Ectodermal cell (in vitro differentiated cells): ENCODE results near the gene ADCYAP1.

ENCODE experiments used
- H3K27ac ChIP-seq: 2 replicates; pipeline ENCODE4 v1.7.0; 2013; ENCODE audit warnings: mild to moderate bottlenecking, low read depth, low read length; ENCODE audit not compliant: insufficient read depth, poor library complexity, severe bottlenecking
- H3K27me3 ChIP-seq: 2 replicates; pipeline ENCODE4 v1.7.0; 2013; ENCODE audit warnings: mild to moderate bottlenecking, low read length; ENCODE audit not compliant: insufficient read depth, control insufficient read depth, poor library complexity, severe bottlenecking
- H3K36me3 ChIP-seq: one replicate; pipeline ENCODE4 v1.7.0; 2013; ENCODE audit warnings: low read length; ENCODE audit not compliant: control insufficient read depth, insufficient read depth
- H3K4me1 ChIP-seq: one replicate; pipeline ENCODE4 v1.7.0; 2013; ENCODE audit warnings: low read length; ENCODE audit not compliant: control insufficient read depth, insufficient read depth
- H3K4me3 ChIP-seq: 2 replicates; pipeline ENCODE4 v1.7.0; 2013; ENCODE audit warnings: low read depth, low read length, control low read depth; ENCODE audit not compliant: insufficient read depth
- H3K9me3 ChIP-seq: 2 replicates; pipeline ENCODE4 v1.7.0; 2013; ENCODE audit warnings: mild to moderate bottlenecking, low read length, moderate library complexity; ENCODE audit not compliant: control insufficient read depth
- WGBS, 2 experiments: methylation state at CpG; one replicate each; pipeline ENCODE4 v1.1.7; 2013; ENCODE audit warnings: missing lambda C conversion rate in 2 of 2; 5-methylcytosine and 5-hydroxymethylcytosine counted together

Gene ADCYAP1

DNA sequence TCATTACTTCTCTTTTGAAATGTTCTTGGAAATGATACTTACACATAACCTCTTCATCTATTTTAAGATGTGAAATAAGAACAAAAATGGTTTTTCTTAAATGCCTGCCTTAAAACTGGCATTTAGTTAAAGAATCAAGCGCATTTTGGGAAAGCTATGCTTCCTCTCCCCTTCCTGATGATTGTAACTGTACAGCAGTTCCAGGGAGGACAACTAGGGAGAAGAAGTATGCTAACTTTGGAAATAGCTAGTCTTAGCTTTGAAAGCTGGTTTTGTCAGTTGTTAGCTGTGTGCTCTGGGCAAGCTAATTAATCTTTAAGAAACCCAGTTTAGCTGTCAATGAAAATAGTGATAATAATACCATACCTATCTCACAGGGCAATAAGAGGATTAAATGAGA, 8.4 kb upstream of the ADCYAP1 start:
- Histone ChIP-seq H3K9me3 (no peaks in the 10 kb centered on the region), H3K4me3 (no peak overlapping the region), H3K4me1 (no peaks in the 10 kb centered on the region), H3K36me3 (no peaks in the 10 kb centered on the region), H3K27me3 (peaks cover 15% of the 10 kb centered on the region), H3K27ac (no peak overlapping the region)
- WGBS, 2 experiments: 93 to 96% methylated on average over 1 of the region's 1 CpG

DNA sequence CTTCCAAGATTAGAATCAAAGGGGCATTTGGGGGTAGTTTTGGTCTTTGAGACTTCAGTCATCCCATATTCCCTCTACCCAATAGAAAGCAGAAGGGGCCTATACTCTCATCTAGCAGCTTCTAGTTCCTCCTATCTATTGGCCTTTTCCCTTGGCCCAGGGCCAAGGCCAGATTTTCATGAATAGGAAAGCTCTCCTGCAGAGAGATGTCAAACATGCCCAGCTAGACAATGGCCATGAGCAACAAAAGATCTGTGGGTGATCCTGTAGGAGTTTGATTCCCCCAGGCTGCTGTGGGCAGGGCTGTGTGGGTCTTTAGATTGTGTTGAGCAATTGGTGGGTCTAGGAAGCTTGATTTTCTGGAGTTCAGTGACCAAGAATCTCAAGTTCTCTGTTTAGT, 2.9 kb upstream of the ADCYAP1 start:
- no peak overlapping the region for H3K27ac ChIP-seq
- peaks cover 70% of the 10 kb centered on the region for H3K27me3 ChIP-seq
- no peaks in the 10 kb centered on the region for H3K36me3 ChIP-seq
- H3K4me1 ChIP-seq: peaks cover 16% of the 10 kb centered on the region
- H3K9me3 ChIP-seq: no peaks in the 10 kb centered on the region
- no peak overlapping the region for H3K4me3 ChIP-seq

DNA sequence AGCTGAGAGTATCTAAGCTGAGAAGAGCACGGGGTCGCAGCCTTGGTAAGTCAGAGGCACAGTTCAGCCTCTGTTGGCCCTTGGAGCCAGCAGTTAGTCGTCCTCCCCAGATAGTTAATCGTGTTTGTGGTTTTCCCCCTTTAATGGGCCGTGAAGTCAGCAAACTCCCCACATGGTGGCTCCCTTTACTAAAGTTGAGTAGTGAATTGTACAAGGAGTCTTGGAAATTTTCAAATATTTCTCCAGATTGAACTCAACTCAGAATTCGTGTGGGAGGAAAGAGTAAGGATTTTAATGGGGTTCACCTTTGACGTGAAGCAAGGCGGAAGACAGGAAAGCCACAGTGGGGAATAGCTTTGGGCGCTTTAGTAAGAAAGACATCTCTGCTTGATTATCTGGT, 2.4 kb upstream of the ADCYAP1 start:
- peaks cover 74% of the 10 kb centered on the region for H3K27me3 ChIP-seq
- no peaks in the 10 kb centered on the region for H3K9me3 ChIP-seq
- H3K4me1 ChIP-seq: peaks cover 19% of the 10 kb centered on the region
- no peak overlapping the region for H3K4me3 ChIP-seq
- no peak overlapping the region for H3K27ac ChIP-seq
- WGBS, 2 experiments: 28% methylated on average over 9 of the region's 9 CpGs
- H3K36me3 ChIP-seq: no peaks in the 10 kb centered on the region

DNA sequence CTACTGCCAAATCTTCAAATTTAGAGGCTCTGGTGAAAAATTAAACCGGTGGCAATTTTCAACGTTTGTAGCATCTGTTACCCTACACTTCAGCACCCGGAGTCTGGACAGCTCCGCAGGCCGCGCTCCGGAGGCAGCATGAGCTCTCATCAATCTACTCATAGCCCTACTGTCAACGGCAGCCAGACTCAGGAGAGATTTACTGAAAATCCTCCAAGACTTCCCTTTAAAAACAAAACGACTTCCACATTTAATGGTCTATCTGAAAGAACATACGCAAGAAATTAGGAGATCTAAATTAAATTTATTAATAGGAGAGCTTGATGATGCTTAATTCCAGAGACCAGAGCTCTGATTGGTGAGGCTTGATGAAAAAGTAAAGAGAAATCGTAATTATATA, 970 bp upstream of the ADCYAP1 start:
- 5 to 6% methylated on average over 10 to 11 of the region's 11 CpGs for WGBS, 2 experiments

DNA sequence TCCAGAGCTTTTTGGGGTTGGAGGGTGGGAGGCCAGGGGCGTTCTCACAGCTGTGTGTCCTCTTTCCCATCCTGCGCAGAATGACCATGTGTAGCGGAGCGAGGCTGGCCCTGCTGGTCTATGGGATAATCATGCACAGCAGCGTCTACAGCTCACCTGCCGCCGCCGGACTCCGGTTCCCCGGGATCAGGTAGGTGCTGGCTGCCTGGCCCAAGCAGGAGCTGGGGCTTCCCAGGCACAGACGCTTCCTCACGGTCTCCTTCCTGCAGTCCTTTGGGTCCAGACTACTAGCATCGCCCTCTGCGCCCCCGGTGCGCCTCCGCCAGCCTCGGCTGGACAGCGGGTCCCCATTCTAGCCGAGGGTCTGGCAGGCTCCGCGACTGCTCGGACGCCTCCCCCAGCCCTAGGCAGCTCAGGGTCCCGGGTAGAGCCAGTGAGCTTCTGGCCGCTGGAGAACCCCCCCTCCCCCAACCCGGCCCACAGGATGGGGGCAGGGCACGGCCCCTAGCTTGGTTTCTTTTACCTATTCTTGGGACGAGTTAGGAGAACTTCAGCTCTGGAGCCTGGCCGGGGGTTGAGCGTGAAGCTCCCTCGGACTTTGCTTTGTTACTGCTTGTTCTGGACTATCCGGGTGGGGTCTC, 756 bp downstream of the ADCYAP1 start:
- Histone ChIP-seq H3K27me3 (peaks cover 95% of the 10 kb centered on the region), H3K9me3 (no peaks in the 10 kb centered on the region), H3K36me3 (no peaks in the 10 kb centered on the region), H3K4me1 (peaks cover 27% of the 10 kb centered on the region), H3K27ac (no peak overlapping the region), H3K4me3 (peak overlapping the region; percentile 18)
- 1 to 2% methylated on average over 33 of the region's 33 CpGs for WGBS, 2 experiments

More for the DNA sequence above, 970 bp upstream of the ADCYAP1 start:
- H3K27ac ChIP-seq: no peak overlapping the region
- H3K4me1 ChIP-seq: peaks cover 27% of the 10 kb centered on the region
- no peaks in the 10 kb centered on the region for H3K36me3 ChIP-seq
- H3K27me3 ChIP-seq: peaks cover 89% of the 10 kb centered on the region
- no peaks in the 10 kb centered on the region for H3K9me3 ChIP-seq
- no peak overlapping the region for H3K4me3 ChIP-seq

DNA sequence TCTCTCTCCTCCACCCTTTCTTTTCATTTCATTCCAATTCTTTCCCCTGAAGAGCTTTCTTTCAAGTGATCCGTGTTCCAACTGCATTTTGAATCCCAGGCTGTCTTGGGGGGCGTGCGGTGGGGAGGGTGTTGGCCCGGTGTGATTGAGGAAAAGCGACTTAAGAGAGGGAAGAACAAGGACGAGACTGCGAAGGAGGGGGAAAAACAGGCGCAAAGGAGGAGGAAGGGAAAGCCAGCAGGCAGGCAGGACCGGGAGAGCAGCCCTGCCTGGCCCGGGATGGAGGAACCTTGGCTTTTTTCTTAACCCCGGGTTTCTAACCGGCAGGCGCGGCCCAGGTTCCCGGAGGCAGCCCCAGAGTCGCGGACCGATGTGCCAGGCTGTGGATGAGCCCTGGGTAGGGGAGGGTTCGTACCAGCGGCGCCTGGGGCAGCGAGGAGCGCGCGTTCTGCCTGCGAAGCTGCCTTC, 1.3 kb downstream of the ADCYAP1 start:
- WGBS, 2 experiments: 1% methylated on average over 26 of the region's 26 CpGs

DNA sequence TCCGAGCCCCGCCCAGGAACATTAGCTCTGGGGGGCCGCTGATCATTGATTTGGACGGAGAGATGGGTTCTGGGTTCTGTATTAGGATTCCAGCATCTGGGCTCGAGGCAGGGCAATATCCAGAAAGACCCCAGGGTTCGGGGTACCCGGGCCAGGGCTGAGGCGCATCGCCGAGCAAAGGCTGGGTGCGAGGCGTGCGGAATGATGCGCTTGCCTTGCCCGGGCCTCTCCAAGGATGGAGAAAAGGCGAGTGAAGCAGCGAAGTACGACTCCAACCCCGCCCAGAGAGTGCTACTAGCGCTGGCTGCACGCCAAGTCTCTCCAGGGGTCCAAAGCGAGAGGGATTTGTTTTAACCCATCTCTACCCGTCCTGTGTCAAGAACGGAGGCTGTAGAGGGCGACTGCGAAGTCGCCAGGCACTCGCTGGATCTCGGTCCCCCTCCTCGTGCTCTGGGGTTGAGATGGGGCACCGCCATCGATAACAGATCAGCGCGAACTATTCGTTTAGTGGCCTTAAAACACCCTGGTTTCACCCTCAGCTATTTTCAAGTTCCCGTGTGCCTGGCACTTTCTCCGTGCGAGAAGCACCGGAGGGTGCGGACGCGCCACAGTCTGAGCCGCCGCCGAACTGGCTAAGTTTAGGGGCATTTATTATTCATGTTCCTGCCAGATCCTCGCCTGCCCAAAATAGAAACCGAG, 1.9 kb downstream of the ADCYAP1 start:
- Histone ChIP-seq H3K27me3 (peaks cover 100% of the 10 kb centered on the region), H3K27ac (no peak overlapping the region), H3K36me3 (no peaks in the 10 kb centered on the region), H3K4me3 (peak overlapping the region; percentile 20), H3K4me1 (peaks cover 31% of the 10 kb centered on the region), H3K9me3 (no peaks in the 10 kb centered on the region)
- 1% methylated on average over 47 of the region's 47 CpGs for WGBS, 2 experiments

More for the DNA sequence above, 1.3 kb downstream of the ADCYAP1 start:
- Histone ChIP-seq H3K4me1 (peaks cover 27% of the 10 kb centered on the region), H3K36me3 (no peaks in the 10 kb centered on the region), H3K27me3 (peaks cover 98% of the 10 kb centered on the region), H3K4me3 (peak overlapping the region; percentile 20), H3K27ac (no peak overlapping the region), H3K9me3 (no peaks in the 10 kb centered on the region)

DNA sequence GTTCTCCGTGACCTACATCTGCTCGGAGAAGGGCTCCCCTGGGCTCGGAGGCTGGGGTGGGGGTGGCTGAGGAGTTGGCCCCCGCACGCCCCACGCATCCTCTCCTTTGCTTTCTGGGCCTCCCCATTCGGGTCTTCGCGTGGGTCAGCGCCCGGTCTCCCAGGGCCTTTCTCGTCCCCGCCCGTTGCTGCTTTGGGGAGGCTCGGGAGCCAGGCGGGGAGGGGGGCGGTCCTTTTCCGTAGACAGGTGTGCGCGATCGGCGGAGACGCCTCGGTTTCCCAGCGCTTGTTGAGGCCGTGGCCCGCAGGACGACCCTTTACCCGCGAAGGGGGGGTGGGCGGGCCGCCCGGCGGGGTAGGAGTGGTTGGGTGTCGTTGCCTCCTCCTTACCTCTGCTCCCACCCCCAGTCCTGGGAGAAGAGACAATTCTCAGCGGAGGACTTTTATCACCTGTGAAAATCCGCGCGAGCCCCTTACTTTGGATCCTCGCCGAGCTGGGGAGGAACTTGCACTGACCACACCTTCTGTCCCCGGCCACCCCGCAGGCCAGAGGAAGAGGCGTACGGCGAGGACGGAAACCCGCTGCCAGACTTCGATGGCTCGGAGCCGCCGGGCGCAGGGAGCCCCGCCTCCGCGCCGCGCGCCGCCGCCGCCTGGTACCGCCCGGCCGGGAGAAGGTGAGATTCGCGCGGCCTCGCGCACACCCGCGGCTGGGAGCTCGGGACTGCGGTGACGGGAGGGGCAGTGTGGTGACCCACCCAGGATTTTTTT, 2.6 kb downstream of the ADCYAP1 start:
- H3K4me1 ChIP-seq: peaks cover 31% of the 10 kb centered on the region
- no peaks in the 10 kb centered on the region for H3K36me3 ChIP-seq
- WGBS, 2 experiments: 0 to 1% methylated on average over 75 of the region's 75 CpGs
- peak overlapping the region; percentile 20 for H3K4me3 ChIP-seq
- peaks cover 100% of the 10 kb centered on the region for H3K27me3 ChIP-seq
- no peaks in the 10 kb centered on the region for H3K9me3 ChIP-seq
- H3K27ac ChIP-seq: no peak overlapping the region

DNA sequence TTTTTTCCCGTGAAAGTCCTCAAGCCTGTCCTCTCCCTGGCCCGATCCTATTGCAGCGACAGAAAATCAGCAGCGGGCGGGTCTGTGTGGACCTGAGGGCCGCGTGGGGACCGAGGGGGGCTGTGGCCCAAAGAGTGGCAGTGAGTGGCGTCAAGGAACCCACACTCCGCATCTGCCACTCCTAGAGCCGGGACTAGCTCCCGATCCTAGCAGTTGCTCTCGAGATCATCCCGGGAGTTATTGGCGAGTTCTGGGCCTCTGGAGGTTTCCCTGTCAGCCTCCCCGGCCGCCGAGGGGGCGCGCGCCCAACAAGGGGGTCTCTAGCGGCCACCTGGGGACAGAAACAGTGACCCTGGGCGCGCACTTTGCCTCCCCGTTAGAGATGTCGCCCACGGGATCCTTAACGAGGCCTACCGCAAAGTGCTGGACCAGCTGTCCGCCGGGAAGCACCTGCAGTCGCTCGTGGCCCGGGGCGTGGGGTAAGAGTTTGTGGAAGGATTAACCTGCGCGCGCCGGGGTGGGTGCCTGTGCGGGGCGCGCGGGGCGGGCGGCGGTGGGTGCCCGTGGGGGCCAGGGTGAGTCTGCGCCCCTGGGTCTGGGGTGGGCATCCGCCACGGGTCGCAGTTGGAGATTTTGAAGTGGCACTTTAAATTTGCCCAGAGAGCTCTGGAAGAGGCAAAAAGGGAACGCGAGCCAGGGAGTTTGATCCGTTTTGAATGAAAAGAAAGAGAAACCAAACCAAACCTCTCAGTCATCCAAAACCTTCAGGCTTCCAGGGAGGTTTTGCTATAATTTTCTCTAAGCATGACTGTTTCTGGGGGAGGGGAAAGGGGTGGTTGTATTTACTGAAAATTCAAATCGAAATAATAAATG, 3.5 kb downstream of the ADCYAP1 start:
- Histone ChIP-seq H3K4me1 (peaks cover 31% of the 10 kb centered on the region), H3K27me3 (peaks cover 100% of the 10 kb centered on the region), H3K27ac (no peak overlapping the region), H3K9me3 (no peaks in the 10 kb centered on the region), H3K4me3 (peak overlapping the region; percentile 20), H3K36me3 (no peaks in the 10 kb centered on the region)
- WGBS, 2 experiments: 3 to 4% methylated on average over 55 of the region's 55 CpGs
